Myocyte (in vitro differentiated cells): ENCODE data around the gene PILRA. TPM values are rescaled to one million over a fixed set of nuclear protein-coding genes. Genes with fewer than 3 reads are reported as not detected.
"Not testable (repeated sequence)": the region's sequence is repeated elsewhere in the genome, so short reads cannot be mapped to it uniquely, and the experiment has no call there.

Experiments used
- DNase-seq: peaks from one replicate; pipeline ENCODE4 v3.0.0-alpha.2; 2012; ENCODE audit warnings: low read depth
- total RNA-seq: library from RNA; depleted of rRNA; stranded (reverse); fragments of >200 nt; gene quantifications from 2 replicates; pipeline ENCODE4 v1.2.3, GENCODE V29; 2014

PILRA gene
- total RNA-seq, 1 donor from 2014 or later: 0.51 TPM

DNA sequence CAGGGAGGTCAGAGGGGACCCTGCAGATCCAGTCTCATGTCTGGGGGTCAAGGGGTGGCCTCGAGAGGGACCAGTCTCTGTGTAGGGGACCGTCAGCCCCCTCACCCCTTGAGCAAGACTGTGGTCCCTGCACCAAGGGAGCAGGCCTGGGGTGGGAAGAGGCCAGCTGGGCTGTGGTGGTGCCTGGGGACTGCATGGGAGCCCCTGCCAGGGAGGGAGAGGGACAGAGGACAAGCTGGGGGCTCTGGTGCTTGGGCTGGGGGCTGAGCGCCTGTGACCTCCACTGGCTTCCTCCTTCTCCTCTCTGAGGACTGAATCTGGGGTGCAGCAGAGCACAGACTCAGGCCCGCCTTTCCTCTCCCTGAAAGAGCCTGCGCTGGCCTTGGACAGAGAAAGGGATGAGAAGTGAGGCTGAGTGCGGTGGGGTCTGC is 16.1 kb upstream of the PILRA start:
- no peak for DNase-seq

DNA sequence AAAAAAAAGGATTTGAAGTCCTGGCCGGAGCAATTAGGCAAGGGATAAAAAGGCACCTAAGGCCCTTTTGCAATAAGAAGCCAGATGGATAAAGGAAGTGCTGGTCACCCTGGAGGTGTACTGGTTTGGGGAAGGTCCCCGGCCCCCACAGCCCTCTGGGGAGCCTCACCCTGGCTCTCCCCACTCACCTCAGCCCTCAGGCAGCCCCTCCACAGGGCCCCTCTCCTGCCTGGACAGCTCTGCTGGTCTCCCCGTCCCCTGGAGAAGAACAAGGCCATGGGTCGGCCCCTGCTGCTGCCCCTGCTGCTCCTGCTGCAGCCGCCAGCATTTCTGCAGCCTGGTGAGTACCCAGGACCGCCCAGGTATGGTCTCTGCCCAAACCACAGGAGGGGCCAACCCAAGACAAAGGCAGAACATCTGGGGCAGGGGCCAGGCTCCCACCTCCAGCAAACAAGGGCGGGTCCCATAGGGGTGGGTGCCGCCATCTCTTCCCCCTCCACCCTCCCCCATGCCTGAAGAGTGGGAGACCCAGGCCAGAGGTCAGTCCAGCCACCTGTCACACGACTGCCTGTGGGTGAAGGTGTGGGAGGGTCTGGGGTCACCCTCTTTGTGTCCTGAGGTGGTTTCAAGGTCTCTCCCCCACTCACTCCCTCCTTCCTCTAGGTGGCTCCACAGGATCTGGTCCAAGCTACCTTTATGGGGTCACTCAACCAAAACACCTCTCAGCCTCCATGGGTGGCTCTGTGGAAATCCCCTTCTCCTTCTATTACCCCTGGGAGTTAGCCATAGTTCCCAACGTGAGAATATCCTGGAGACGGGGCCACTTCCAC is 15.0 kb upstream of the PILRA start, which contains the start of gene PILRB:
PILRB (plus strand) TSS at position 91 of the 830 bp plus-strand sequence; CDS start at position 277, 186 bp downstream.
- no peak for DNase-seq

DNA sequence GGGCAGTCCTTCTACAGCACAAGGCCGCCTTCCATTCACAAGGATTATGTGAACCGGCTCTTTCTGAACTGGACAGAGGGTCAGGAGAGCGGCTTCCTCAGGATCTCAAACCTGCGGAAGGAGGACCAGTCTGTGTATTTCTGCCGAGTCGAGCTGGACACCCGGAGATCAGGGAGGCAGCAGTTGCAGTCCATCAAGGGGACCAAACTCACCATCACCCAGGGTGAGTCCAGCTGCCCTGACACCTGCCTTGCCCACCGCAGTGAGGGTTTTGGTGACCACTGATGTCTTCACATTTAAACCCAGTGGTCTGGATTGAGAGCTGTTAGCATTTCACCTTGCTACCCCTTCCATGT is 14.5 kb upstream of the PILRA start:
- no peak for DNase-seq

DNA sequence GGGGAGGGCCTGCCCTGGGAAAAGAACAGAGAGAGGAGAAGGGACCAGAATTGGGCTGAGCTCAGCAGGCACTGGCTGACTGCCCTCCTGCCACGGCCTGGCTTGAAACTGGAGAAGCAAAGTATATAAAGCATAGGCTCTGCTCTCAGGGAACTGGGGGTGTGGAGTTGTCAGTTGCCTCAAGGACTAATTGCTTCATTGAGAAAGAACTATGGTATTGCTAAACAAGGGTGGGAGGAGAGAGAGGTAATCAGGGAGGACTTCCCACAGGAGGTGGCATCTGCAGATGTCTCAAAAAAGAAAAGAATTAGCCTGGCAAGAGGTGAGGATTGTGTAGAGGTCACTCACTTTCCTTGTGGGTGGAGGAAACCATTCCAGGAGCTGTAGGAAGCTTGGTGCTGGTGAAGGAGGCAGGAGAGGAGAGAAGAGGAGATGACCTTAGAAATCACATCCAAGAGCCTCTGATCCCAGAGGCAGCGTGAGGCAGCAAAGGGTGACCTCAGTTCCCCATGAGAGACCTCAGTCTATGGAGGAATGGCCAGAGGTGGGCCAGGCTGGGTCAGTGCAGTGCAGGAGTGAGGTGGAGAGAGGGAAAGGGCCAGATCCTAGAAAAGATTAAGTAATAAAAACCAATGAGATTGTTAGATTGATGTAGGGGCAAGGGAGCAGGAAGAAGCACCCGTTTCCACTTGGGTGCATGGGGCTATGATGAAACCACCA is 13.0 kb upstream of the PILRA start:
- DNase-seq: no peak

DNA sequence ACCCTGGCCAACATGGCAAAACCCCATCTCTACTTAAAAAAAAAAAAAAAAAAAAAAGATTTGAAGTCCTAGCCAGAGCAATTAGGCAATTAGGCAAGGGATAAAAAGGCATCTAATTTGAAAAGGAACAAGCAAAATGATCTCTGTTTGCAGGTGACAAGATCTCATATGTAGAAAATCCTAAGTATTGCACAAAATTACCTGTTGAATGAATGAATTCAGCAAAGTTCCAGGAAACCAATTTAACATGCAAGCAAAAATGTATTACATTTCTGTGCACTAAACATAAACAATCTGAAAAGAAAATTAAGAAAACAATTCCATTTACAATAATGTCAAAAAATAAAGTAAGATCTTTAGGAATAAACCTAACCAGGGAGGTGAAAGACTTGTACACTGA is 10.2 kb upstream of the PILRA start:
- DNase-seq: no peak

DNA sequence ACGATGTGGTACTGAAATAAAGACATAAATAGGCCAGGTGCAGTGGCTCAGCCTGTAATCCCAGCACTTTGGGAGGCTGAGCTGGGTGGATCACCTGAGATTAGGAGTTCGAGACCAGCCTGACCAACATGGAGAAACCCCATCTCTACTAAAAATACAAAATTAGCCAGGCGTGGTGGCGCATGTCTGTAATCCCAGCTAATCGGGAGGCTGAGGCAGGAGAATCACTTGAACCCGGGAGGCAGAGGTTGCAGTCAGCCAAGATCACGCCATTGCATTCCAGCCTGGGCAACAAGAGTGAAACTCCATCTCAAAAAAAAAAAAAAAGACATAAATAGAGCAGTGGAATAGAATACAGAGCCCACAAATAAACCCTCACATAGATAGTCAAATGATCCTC is 9.5 kb upstream of the PILRA start:
- not testable (repeated sequence) for DNase-seq

DNA sequence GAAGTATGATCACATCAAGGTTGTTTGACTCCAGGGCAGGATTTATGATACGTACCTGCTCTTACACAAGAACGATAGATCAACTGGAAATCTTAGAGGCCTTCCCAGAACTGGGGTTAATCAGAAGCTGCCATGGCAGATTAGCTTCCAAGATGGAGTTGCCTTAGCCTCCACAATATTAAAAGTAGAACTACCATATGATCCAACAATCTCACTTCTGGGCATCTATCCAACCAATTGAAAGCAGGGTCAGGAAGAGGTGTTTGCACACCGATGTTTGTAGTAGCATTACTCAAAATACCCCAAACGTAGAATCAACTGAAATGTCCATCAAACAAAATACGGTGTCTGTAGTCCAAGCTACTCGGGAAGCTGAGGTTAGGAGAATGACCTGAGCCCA is 8.8 kb upstream of the PILRA start:
- DNase-seq: no peak

DNA sequence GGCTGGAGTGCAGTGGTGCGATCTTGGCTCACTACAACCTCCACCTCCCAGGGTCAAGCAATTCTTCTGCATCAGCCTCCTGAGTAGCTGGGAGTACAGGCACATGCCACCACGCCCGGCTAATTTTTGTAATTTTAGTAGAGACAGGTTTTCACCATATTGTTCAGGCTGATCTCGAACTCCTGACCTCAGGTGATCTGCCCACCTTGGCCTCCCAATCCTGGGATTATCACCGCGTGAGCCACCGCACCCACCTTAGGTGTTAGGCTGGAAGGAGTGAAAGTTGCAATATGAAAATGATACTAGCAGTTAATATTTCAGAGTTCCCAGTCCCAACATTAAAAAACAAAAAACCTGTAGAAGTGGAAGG is 7.3 kb upstream of the PILRA start:
- DNase-seq: not testable (repeated sequence)

DNA sequence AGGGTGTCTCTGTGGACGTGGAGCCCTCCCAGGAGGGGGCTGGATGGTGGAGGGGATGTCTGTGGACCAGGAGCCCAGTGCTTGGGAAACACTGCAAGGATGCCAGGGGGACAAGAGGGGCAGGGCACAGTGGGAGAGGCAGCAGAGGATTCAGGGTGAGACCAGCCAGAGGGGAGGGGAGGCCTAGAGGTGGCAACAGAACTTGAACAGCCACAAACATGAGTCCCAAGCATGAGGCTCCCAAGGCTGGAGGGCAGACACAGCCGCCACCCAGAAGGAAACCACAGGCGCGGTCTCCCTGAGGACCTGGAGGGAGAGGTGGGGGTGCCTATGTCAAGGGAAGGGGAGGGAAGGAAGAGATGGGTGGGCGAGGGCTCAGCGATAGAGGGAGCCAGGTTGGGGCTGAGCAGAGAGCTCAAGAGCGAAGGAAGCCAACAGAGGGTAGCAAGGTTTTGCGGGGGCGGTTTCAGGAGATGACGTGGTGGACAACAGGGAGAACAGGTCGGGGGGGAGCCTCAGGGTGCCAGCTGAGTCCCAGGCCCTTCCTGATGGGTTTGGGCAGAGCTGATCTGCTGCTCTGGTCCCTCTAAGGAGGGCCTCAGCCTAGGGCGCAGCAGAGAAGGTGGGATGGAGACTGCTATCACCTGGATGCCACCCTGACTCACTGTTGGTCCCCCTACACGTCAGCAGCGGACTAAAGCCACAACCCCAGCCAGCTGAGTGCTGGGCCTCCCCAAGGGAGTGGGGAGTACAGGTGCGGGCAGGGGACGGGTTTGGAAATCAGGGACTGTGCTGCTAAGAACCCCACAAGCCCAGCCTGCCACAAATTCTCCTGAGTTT is 6.7 kb upstream of the PILRA start:
- no peak for DNase-seq

DNA sequence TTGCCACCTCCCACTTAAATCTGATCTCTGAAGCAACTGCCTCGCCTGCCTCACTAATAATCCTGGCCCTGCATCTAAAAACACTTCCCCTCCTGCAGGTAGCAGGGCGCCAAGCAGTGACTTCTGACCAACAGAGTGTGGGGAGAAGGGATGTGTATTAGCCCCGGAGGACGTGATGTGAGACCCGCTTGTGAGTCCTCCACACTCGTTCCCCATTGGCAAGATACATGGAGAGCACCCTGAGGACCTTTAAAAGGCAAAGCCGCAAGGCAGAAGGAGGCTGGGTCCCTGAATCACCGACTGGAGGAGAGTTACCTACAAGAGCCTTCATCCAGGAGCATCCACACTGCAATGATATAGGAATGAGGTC is 6.1 kb upstream of the PILRA start:
- no peak for DNase-seq

DNA sequence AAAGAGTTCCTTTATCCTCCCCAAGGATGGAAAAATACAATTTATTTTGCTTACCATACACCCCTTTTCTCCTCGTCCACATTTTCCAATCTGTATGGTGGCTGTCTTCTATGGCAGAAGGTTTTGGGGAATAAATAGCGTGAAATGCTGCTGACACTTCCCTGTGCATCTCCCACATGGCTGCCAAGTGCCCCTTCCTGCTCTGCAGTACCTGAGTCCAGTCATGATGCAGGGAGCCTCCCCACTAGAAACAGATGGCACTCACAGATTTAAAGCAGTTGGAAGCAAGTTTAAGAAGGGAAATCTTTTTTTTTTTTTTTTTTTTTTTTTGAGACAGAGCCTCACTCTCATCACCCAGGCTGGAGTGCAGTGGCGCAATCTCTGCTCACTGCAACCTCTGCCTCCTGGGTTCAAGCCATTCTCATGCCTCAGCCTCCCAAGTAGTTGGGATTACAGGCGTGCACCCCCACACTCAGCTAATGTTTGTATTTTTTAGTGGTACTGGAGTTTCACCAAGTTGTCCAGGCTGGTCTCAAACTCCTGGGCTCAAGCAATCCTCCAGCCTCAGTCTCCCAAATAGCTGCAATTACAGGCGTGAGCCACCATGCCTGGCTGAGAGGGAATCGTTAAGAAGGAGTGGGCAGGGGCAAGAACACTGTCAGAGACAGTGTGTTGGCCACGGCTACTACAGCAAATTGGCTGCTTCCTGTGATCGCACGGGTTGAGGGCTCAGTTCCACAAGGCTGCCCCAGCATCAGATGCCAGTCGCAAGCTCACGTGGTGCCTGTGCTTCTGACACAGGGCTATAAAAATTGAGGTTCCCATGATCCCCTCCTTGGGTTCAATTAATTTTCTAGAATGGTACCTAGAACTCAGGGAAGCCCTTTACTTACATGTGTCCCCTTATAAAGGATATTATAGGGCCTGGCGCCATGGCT is 5.3 kb upstream of the PILRA start:
- no peak for DNase-seq

DNA sequence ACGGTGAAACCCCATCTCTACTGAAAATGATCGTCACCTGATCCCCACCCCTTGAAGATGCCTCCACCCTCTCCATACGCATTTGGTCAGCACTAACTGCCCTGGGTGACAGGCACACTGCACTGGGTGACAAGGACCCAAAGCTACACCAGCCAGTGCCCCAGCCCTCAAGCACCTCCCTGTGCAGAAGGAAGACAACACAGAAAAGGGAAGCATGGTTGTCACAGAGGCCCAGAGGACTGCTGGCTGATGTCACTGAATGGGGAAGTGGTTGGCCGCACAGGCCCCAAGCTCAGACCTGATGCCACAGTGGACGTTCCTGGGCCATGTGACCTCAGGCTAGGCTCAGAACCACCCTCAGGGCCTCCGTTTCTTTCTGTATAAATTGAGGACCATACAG is 4.2 kb upstream of the PILRA start:
- no peak for DNase-seq

DNA sequence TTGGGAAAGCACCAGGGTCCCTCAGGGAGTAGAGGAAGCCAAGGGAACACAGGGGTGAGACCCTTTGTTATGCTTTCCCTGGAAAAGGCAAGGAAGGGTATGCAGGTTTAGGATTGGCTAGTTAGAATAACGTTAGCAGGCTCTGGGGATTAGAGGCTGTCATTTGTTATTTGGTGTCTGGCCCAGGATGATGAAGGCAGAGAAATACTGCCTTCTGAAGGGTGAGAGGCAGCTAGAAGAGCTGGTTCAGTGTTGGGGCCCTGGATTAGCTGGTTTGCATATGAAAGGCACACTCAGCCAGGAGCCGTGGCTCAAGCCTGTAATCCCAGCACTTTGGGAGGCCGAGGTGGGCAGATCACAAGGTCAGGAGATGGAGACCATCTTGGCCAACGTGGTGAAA is 3.0 kb upstream of the PILRA start:
- no peak for DNase-seq

DNA sequence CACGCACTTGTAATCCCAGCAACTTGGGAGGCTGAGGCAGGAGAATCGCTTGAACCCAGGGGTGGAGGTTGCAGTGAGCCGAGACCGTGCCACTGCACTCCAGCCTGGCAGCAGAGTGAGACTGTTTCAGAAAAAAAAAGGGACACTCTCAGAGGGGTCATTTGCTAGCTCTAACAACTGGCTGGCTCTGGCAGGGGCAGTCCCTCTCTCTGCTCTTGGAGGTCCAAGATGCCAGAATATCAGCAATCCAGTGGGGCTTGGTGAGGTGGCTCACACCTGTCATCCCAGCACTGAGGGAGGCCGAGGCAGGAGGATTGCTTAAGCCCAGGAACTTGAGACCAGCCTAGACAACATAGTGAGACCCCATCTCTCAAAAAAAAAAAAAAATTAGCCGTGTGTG is 2.5 kb upstream of the PILRA start:
- DNase-seq: no peak

DNA sequence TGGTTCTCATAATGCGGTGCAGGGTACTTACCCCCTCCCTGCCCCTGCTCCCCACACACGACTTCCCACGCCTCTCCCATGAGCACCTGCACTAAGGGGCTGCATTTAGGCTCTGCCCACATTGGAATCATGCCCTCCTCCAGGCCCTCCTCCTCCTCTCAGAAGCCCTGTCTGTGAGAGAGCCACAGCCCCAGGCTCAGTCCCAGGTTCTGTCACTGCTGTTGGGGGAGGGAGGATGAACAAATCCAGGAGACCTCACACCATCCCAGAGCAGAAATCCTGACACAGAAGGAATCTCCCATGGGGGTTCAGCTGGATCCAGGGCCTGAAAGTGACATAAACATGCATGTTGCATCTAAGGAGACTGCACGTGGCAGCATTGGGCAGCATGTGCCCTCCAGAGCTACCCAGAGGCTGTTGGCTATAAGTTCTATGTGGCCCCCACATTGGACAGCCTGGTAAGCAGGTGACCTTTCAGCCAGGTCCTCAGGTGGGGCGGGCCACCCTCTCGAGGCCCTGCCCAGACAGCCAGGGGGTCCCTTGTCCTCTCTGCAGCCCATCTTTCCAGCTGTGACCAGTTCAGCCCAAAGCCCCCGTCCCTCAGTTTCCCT is 1.6 kb upstream of the PILRA start:
- no peak for DNase-seq

DNA sequence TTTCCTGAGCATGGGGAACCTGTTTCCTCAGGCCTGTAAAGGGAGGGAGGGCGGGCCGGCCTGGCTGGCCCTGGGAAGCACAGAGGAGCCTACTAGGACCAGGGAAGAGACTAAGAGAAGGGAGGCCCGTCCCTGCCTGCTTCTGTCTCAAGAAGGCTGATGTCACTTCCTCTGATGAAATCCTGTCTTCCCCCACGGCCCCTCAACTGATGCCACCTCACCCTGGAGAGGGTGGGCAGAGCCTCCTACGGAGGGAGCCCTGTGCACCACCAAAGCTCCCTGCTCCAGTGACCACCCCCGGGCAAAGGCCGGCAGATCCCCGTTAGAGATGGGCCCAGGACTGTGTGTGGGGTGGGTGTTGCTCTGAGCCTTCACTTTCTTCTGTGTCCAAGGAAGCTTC is 1.0 kb upstream of the PILRA start:
- no peak for DNase-seq

DNA sequence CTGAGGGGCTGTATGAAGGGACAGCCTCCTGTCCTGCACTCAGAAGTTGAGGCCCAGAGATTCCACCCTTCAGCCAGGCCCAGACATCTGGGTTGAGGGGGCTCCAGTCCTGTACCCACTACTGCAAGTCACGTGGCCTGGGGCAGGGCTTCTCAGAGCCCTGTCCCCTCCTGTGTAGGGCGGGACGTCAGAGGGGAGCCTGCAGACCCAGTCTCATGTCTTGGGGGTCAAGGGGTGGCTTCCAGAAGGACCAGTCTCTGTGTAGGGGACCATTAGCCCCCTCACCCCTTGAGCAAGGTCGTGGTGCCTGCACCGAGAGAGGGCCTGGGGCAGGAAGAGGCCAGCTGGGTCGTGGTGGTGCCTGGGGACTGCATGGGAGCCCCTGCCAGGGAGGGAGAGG is 593 bp upstream of the PILRA start:
- DNase-seq: no peak

DNA sequence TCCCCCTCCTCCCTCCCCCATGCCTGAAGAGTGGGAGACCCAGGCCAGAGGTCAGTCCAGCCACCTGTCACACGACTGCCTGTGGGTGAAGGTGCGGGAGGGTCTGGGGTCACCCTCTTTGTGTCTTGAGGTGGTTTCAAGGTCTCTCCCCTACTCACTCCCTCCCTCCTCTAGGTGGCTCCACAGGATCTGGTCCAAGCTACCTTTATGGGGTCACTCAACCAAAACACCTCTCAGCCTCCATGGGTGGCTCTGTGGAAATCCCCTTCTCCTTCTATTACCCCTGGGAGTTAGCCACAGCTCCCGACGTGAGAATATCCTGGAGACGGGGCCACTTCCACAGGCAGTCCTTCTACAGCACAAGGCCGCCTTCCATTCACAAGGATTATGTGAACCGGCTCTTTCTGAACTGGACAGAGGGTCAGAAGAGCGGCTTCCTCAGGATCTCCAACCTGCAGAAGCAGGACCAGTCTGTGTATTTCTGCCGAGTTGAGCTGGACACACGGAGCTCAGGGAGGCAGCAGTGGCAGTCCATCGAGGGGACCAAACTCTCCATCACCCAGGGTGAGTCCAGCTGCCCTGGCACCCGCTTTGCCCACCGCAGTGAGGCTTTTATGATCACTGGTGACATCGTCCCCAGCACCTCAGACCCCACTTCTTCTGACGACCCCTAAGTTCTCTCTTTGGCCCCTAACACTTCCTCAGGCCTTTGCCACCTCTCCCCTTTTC is 747 bp downstream of the PILRA start:
- DNase-seq: not testable (repeated sequence)

DNA sequence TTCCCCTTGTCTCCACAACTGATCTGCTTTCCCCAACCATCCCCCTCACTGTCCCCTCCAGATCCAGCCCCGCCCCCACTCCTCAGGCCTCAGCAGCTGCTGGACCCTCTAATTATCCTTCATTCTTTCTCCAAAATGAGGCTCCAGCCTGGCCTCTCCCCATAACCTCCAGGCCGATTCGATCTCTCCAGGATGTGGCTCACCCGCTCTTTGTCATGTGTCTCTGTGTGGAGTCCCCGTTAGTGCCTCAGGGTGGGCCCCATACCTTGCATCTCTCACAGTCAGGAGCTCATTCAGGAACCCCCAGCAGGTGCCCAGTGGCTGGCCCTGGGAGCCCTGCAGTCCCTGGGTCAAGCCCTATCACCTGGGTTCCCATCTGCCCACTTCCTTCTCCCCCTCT is 1.3 kb downstream of the PILRA start:
- no peak for DNase-seq

DNA sequence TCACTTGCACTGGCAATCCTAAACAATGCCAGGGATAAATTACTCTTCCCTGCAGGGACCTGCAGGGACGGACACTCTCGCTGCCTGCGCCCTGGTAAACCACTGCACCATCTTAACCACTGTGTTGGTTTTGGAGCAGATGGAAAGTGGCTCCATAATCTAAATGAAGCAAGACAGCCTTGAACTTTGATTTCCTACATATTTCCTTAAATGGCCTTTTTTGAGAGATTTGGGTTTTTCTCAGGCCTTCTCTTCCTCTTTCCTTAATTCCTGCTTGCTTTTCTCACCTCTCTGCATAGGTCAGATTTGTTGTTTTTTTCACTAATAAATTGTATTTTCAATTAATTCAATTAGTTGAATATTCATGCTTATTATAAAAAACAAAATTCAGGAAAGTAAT is 2.8 kb downstream of the PILRA start:
- no peak for DNase-seq
